ENCODE measurements around the gene RETREG3. TPM values are rescaled to one million over a fixed set of nuclear protein-coding genes. Genes with fewer than 3 reads are reported as not detected.
A peak's percentile ranks its signal among the peaks of the same experiment; 100 is the strongest.

RETREG3 gene
- total and polyA plus RNA-seq, 2 experiments from 2014 or later = 8.0 to 38.2 TPM

DNA sequence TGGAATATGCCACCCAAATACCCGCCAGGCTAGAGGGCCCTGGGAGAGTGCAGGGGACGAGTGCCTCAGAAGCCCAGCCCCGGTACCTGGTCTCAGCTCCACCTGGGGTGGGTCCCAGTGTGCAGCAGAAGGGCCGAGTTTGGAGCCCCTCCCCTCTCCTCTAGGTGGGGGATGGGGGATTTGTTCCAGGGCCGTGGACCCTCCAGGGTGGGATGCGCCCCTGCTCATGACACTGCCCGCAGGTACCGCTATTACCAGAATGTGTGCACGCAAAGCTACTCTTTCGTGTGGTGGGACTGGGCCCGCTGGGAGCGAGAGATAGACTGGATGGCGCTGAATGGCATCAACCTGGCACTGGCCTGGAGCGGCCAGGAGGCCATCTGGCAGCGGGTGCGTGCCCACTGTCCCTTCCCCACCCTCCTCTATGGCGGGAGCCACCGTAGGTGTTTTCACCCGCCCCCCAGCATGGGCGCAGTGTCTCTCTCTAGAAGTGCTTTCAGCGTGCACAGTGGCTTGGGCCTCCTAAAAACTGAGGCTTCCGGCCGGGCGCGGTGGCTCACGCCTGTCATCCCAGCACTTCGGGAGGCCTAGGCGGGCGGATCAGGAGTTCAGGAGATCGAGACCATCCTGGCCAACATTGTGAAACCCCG, 71.9 kb downstream of the RETREG3 start:
- H3K27ac ChIP-seq (ENCODE audit: low read depth) = peak overlapping the region; percentile 66; the same call in 1 of the 2 replicates
- no peak overlapping the region for H3K27ac Mint-ChIP-seq
- H3K4me3 Mint-ChIP-seq = peak overlapping the region; percentile 83
- H3K4me3 ChIP-seq = peak overlapping the region; percentile 68
- H4K20me1 ChIP-seq (replicated peaks; ENCODE audit: insufficient read depth) = no peaks in the 10 kb centered on the region
- no peaks in the 10 kb centered on the region for H3K9me2 ChIP-seq (ENCODE audit: insufficient read depth)
- TF ChIP-seq STAT1 (IDR thresholded peaks at IDR 0.05; ENCODE audit: unreplicated experiment) = no peak
- TF ChIP-seq, protein P1, sequence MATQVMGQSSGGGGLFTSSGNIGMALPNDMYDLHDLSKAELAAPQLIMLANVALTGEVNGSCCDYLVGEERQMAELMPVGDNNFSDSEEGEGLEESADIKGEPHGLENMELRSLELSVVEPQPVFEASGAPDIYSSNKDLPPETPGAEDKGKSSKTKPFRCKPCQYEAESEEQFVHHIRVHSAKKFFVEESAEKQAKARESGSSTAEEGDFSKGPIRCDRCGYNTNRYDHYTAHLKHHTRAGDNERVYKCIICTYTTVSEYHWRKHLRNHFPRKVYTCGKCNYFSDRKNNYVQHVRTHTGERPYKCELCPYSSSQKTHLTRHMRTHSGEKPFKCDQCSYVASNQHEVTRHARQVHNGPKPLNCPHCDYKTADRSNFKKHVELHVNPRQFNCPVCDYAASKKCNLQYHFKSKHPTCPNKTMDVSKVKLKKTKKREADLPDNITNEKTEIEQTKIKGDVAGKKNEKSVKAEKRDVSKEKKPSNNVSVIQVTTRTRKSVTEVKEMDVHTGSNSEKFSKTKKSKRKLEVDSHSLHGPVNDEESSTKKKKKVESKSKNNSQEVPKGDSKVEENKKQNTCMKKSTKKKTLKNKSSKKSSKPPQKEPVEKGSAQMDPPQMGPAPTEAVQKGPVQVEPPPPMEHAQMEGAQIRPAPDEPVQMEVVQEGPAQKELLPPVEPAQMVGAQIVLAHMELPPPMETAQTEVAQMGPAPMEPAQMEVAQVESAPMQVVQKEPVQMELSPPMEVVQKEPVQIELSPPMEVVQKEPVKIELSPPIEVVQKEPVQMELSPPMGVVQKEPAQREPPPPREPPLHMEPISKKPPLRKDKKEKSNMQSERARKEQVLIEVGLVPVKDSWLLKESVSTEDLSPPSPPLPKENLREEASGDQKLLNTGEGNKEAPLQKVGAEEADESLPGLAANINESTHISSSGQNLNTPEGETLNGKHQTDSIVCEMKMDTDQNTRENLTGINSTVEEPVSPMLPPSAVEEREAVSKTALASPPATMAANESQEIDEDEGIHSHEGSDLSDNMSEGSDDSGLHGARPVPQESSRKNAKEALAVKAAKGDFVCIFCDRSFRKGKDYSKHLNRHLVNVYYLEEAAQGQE (IDR thresholded peaks at IDR 0.05; ENCODE audit: unreplicated experiment) = no peak
- no peak for TF ChIP-seq ZNF462 (CRISPR knock-in tag; IDR thresholded peaks at IDR 0.05)
- TF ChIP-seq ZNF114 (CRISPR knock-in tag; IDR thresholded peaks at IDR 0.05) = no peak
- no peak for TF ChIP-seq ZNF331 (CRISPR knock-in tag; IDR thresholded peaks at IDR 0.05; ENCODE audit: low read depth)
- peak overlapping the region; percentile 95 for H3K4me2 ChIP-seq
- no peaks in the 10 kb centered on the region for H3K36me3 ChIP-seq (ENCODE audit: insufficient read depth)
- no peaks in the 10 kb centered on the region; the same call in 2 of the 3 replicates for H3K9me3 Mint-ChIP-seq
- H3K4me1 Mint-ChIP-seq = peaks cover 18% of the 10 kb centered on the region
- H3K79me2 ChIP-seq (replicated peaks; ENCODE audit: insufficient read depth) = no peaks in the 10 kb centered on the region
- H2AFZ ChIP-seq = no peak overlapping the region
- peaks cover 18% of the 10 kb centered on the region for H3K4me1 ChIP-seq (ENCODE audit: insufficient read depth)
- H3F3A ChIP-seq (replicated peaks; ENCODE audit: low read depth) = peaks cover 19% of the 10 kb centered on the region; the same call in 1 of the 2 replicates
- H3K27me3 Mint-ChIP-seq (ENCODE audit: insufficient read depth, low read depth, poor library complexity) = peaks cover 12% of the 10 kb centered on the region
- H3K36me3 Mint-ChIP-seq (ENCODE audit: low read depth) = peaks cover 22% of the 10 kb centered on the region
- H3K27me3 ChIP-seq (ENCODE audit: insufficient read depth) = peaks cover 19% of the 10 kb centered on the region
- ATAC-seq (peak; percentile 14), DNase-seq (ENCODE audit: low spot score) (no peak)
